OCI-LY7 (cell line): ENCODE results near the gene MCM10. TPM values are rescaled to one million over a fixed set of nuclear protein-coding genes. Genes with fewer than 3 reads are reported as not detected.

ENCODE experiments used
- BruUV-seq: library from RNA; stranded (reverse); fragments of 400-500 nt; replicated peaks from 2 replicates; lab custom pipeline; 2021; lab: Mats Ljungman, UMichigan
- CTCF ChIA-PET: fragments of 300-600 bp; sonication (Branson Sonifier 250); formaldehyde crosslinking; loops from one replicate; lab custom pipeline; 2022; ENCODE audit warnings: antibody characterized with exemption; ENCODE audit not compliant: unreplicated experiment; lab: Charles Lee
- POLR2A ChIA-PET: fragments of 300-600 bp; sonication (Branson Sonifier 250); formaldehyde crosslinking; loops from one replicate; lab custom pipeline; 2022; ENCODE audit warnings: antibody characterized with exemption; lab: Charles Lee
- DNase-seq: peaks from one replicate; pipeline ENCODE4 v3.0.0-alpha.2; 2015; ENCODE audit warnings: low spot score
- H2AFZ ChIP-seq: fragments of 200-600 bp; sonication (generic), shearing (Covaris generic); 2 replicates; pipeline ENCODE4 v1.6.1; 2014; ENCODE audit warnings: mild to moderate bottlenecking, antibody characterized with exemption, low read length, moderate library complexity
- H3K27ac ChIP-seq: fragments of 200-600 bp; sonication (generic); 2 replicates; pipeline ENCODE4 v1.5.1; 2014; ENCODE audit warnings: mixed run types, low read depth, mild to moderate bottlenecking, moderate library complexity, low read length, inconsistent platforms; ENCODE audit not compliant: poor library complexity, severe bottlenecking
- H3K36me3 ChIP-seq: fragments of 200-600 bp; sonication (generic); 2 replicates; pipeline ENCODE4 v1.6.1; 2014; ENCODE audit warnings: mild to moderate bottlenecking, antibody characterized with exemption, low read length, moderate library complexity, mixed read lengths; ENCODE audit not compliant: insufficient read depth
- H3K4me1 ChIP-seq: fragments of 200-600 bp; sonication (generic); 2 replicates; pipeline ENCODE4 v1.5.1; 2014; ENCODE audit warnings: mild to moderate bottlenecking, low read length; ENCODE audit not compliant: insufficient read depth, poor library complexity, severe bottlenecking
- H3K4me2 ChIP-seq: fragments of 200-600 bp; sonication (generic); 2 replicates; pipeline ENCODE4 v1.6.1; 2014; ENCODE audit warnings: mild to moderate bottlenecking, low read length
- H3K4me3 ChIP-seq: fragments of 200-600 bp; sonication (generic); 2 replicates; pipeline ENCODE4 v1.5.1; 2014; ENCODE audit warnings: mild to moderate bottlenecking, low read depth, low read length; ENCODE audit not compliant: poor library complexity, severe bottlenecking
- H3K79me2 ChIP-seq: fragments of 200-600 bp; sonication (generic); 2 replicates; pipeline ENCODE4 v1.6.1; 2016; ENCODE audit warnings: low read depth, mild to moderate bottlenecking, low read length, moderate library complexity, mixed read lengths; ENCODE audit not compliant: insufficient read depth
- H3K9me2 ChIP-seq: fragments of 200-600 bp; sonication (generic); 2 replicates; pipeline ENCODE4 v1.6.1; 2016; ENCODE audit warnings: mild to moderate bottlenecking, low read length, mixed read lengths; ENCODE audit not compliant: insufficient read depth
- H3K9me3 ChIP-seq: fragments of 200-600 bp; sonication (generic); 2 replicates; pipeline ENCODE4 v1.6.1; 2014; ENCODE audit warnings: mild to moderate bottlenecking, mixed run types, low read length, mixed read lengths
- H4K20me1 ChIP-seq: fragments of 200-600 bp; sonication (generic); 2 replicates; pipeline ENCODE4 v1.6.1; 2014; ENCODE audit warnings: mild to moderate bottlenecking, antibody characterized with exemption, low read length, moderate library complexity, mixed read lengths; ENCODE audit not compliant: insufficient read depth
- EZH2phosphoT487 ChIP-seq: fragments of 200-600 bp; sonication (generic); IDR thresholded peaks from 2 replicates; pipeline ENCODE4 v1.6.1; 2018; ENCODE audit warnings: low read depth, borderline replicate concordance, mild to moderate bottlenecking, mixed run types, antibody characterized with exemption, low read length, moderate library complexity, mixed read lengths
- intact Hi-C: fragments of 100-400 bp; cut with micrococcal nuclease; formaldehyde crosslinking; loops from one replicate; pipeline ENCODE4 v1.10.0; 2022; ENCODE audit not compliant: unreplicated experiment
- total RNA-seq, 2 experiments: library from RNA; depleted of rRNA in 1 of 2; stranded (reverse); fragments of >200 nt in 1 of 2; shearing (Covaris generic) in 1 of 2; gene quantifications; 2 replicates each; pipeline ENCODE4 v1.2.3, GENCODE V29; 2014 to 2022
- TF ChIP-seq, protein P1 (sequence below): fragments of 200-600 bp; sonication (generic); conservative IDR thresholded peaks from 2 replicates; pipeline ENCODE4 v1.5.1; 2014; ENCODE audit warnings: mild to moderate bottlenecking, antibody characterized with exemption, low read length, moderate library complexity, mixed read lengths

The MCM10 gene
- total RNA-seq, 2 experiments from 2014 or later, result 56.9 to 96.4 TPM

DNA sequence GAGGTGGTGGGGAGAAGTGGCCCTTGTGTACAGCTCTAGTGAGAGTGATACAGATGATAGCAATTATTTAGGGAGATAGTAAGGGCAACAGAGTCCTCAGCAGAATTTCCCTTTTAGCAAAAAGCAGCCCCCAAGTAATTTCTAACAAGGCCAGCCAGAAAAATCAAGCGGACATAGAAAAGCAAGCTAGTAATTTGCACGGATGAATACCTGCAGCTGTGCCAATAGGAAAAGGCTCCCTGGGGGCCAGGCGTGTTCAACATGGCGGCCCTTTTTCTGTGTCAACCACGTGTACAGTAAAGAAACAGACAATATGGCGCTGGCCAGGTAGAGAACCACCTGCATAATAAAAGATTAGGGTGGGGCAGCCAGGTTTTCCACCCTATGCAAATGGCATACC, 7.4 kb downstream of the MCM10 start:
- intact Hi-C loops, result no loop called here

GRCh38 chr10:13173616-13174015, 12.3 kb downstream of the MCM10 start:
- Histone ChIP-seq H3K4me2 (no peak overlapping the region), H3K27ac (no peak overlapping the region), H3K36me3 (peaks cover 100% of the 10 kb centered on the region), H3K4me3 (no peak overlapping the region), H4K20me1 (no peaks in the 10 kb centered on the region), H3K9me3 (no peaks in the 10 kb centered on the region), H3K79me2 (peaks cover 21% of the 10 kb centered on the region), H3K4me1 (no peaks in the 10 kb centered on the region), H2AFZ (no peak overlapping the region), H3K9me2 (no peaks in the 10 kb centered on the region)
- intact Hi-C loops, result no loop called here
- CTCF ChIA-PET, result no interaction called here
- no peak for DNase-seq
- TSS peak; percentile 21 for BruUV-seq
- POLR2A ChIA-PET, result interaction anchor here (0.6 to 1.5 kb wide), 4 partner anchors 24 to 261 kb away, joined by 3 to 5 read pairs (median 4); no protein-coding TSS in a partner anchor
- no peak for TF ChIP-seq EZH2phosphoT487
- TF ChIP-seq, protein P1, sequence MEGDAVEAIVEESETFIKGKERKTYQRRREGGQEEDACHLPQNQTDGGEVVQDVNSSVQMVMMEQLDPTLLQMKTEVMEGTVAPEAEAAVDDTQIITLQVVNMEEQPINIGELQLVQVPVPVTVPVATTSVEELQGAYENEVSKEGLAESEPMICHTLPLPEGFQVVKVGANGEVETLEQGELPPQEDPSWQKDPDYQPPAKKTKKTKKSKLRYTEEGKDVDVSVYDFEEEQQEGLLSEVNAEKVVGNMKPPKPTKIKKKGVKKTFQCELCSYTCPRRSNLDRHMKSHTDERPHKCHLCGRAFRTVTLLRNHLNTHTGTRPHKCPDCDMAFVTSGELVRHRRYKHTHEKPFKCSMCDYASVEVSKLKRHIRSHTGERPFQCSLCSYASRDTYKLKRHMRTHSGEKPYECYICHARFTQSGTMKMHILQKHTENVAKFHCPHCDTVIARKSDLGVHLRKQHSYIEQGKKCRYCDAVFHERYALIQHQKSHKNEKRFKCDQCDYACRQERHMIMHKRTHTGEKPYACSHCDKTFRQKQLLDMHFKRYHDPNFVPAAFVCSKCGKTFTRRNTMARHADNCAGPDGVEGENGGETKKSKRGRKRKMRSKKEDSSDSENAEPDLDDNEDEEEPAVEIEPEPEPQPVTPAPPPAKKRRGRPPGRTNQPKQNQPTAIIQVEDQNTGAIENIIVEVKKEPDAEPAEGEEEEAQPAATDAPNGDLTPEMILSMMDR, result no peak

More for the DNA sequence above, 7.4 kb downstream of the MCM10 start:
- H4K20me1 ChIP-seq, result no peaks in the 10 kb centered on the region; the same call in 1 of the 2 replicates
- peaks cover 54% of the 10 kb centered on the region for H3K79me2 ChIP-seq
- no peaks in the 10 kb centered on the region for H3K9me2 ChIP-seq
- H3K36me3 ChIP-seq, result peaks cover 97% of the 10 kb centered on the region
- no peak overlapping the region for H2AFZ ChIP-seq
- CTCF ChIA-PET, result no interaction called here
- TF ChIP-seq, protein P1, result no peak
- TF ChIP-seq EZH2phosphoT487, result no peak
- POLR2A ChIA-PET, result no interaction called here
- H3K4me1 ChIP-seq, result peaks cover 7% of the 10 kb centered on the region
- H3K9me3 ChIP-seq, result no peaks in the 10 kb centered on the region
- no TSS peak for BruUV-seq
- no peak overlapping the region for H3K27ac ChIP-seq
- no peak overlapping the region for H3K4me3 ChIP-seq
- H3K4me2 ChIP-seq, result no peak overlapping the region
- DNase-seq, result no peak

- intact Hi-C loops, result no loop called here
- peaks cover 100% of the 10 kb centered on the region for H3K36me3 ChIP-seq
- no peaks in the 10 kb centered on the region for H3K4me1 ChIP-seq
- no peaks in the 10 kb centered on the region for H3K9me3 ChIP-seq
- H4K20me1 ChIP-seq, result no peaks in the 10 kb centered on the region
- no peak for DNase-seq
- no peaks in the 10 kb centered on the region for H3K9me2 ChIP-seq
- no peak for TF ChIP-seq EZH2phosphoT487
- TF ChIP-seq, protein P1, result no peak
- BruUV-seq, result no TSS peak
- H3K79me2 ChIP-seq, result peaks cover 4% of the 10 kb centered on the region; the same call in 1 of the 2 replicates
- no peak overlapping the region for H3K4me3 ChIP-seq
- no peak overlapping the region for H3K27ac ChIP-seq
- ChIA-PET POLR2A (interaction anchor here (0.6 to 0.7 kb wide), 2 partner anchors 10 kb away, joined by 3 to 4 read pairs; no protein-coding TSS in a partner anchor), CTCF (no interaction called here)
- no peak overlapping the region for H3K4me2 ChIP-seq
- no peak overlapping the region for H2AFZ ChIP-seq
These were observed 19.4 kb downstream of the MCM10 start for GRCh38 chr10:13180788-13181187.
